Measurements from ENCODE around the gene SAP30.

The SAP30 gene

GRCh38 chr4:173415885-173416653 lies 45.3 kb downstream of the SAP30 start:
- DNase-seq (ENCODE audit: low spot score), result no peak

DNA sequence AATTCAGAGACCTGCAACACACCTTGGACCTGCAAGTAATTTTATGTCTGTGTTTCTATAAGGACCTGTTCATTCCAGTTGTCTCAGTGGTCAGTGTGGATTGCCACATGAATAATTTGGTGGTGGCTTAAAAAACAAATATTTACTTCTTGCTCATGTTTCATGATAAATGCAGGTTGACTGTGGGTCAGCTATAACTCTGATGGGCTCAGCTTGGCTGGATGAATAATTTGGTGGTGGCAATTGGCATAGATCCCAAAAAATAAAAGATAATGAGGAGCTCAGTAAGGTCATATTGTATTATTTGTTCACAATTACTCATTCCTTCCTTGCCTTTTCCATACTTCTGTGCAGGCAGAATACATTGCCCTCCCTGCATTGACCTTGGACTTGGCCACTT lies 47.1 kb downstream of the SAP30 start:
- DNase-seq (ENCODE audit: low spot score), result no peak

- no peak for DNase-seq (ENCODE audit: low spot score)
Measured at GRCh38 chr4:173418639-173419038, 47.9 kb downstream of the SAP30 start.

DNA sequence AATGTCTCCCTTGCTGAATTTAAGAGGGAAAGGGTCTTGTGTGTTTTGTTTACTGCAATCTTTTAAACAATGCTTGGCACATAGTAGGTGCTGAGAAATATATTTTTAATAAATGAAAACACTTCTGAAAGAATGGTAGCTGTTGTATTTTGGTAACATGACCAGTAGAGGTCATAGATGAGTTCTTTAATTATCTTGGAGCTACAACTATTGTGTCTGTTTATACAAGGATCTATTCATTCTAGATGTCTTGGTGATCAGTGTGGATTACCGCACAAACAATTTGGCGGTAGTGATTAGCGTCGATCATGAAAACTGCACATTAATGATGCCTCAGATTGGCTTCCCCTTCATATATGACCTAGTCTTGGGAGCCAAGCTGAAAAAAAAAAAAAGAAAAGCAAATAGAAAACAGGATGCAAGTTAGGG lies 49.6 kb downstream of the SAP30 start:
- peak; percentile 26 for DNase-seq (ENCODE audit: low spot score)

GRCh38 chr4:173420801-173421200 lies 50.0 kb downstream of the SAP30 start:
- no peak for DNase-seq (ENCODE audit: low spot score)

- DNase-seq (ENCODE audit: low spot score), result no peak
Measured at GRCh38 chr4:173424899-173425805, 54.4 kb downstream of the SAP30 start.

- DNase-seq (ENCODE audit: low spot score), result no peak
Measured at GRCh38 chr4:173426064-173426463, 55.3 kb downstream of the SAP30 start.

Measured in LoVo (cell line).